NCI-H510A treated with DMSO at 0.1 percent for 48 hours (cell line): ENCODE results near the gene LRRN2.
"Not testable (repeated sequence)": the region's sequence is repeated elsewhere in the genome, so short reads cannot be mapped to it uniquely, and the experiment has no call there.

Experiments
- DNase-seq: peaks from one replicate; lab custom pipeline; 2025; lab: John Stamatoyannopoulos, UW

The LRRN2 gene

DNA sequence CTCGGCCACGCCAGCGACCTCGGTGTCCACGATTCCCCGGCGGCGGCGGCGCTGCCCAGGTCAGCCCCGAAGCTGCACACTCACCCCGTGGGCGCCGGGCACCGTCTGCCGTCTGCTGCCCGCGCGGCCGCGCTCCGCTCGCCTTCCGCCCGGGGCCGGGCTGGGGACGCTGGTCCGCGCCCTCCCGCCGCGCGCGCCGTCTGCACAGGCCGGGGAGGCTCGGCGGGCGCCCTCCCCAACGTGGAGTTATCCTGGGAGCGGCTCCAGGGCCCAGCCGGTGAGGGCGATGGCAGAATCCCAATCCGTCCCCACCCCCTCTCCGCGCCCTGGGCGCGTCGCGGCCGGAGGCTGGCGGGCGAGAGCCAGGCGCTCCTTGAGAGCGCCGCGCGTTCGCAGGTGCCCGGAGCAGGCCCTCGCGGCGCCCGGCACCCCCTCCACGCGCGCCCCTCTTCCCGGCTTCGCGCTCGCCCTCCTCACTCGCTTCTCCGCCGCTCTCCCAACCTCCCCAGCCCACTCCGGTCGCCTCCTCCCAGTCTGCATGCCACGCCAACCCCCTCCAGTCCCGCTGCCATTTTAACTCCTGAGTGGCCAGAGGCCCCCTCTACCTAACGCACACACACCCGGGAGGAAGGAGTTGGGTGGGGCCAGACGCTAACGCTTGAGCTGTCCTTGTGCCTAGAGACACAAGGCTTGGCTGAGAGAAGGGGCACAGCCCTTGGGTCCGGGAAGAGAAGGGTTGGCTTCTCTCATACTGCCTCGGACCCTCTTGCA, at the start of gene LRRN2:
TSS of gene LRRN2 (minus strand) at position 503 of the 771 bp plus-strand sequence. CDS start 65,746 bp downstream, outside the sequence.
- no peak for DNase-seq

DNA sequence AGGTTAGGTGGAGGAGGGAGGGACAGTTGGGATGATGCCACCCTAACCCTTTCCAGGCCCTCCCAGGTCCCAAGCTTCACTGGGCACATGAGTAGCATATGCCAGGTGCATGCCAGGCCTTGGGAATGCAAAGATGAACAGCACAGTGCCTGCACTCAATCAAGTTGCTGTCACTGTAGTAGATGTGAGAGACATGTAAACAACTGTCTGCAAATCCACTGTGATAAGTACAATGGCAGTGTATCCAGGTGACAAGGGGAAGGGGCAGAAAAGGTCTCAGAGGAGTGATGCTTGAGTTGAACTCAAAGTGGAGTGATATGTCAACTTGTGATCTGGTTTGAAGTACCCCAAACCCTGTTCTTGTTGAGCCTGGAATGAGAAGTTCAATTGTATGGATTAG, 49.5 kb upstream of the LRRN2 start:
- peak; percentile 91 for DNase-seq

DNA sequence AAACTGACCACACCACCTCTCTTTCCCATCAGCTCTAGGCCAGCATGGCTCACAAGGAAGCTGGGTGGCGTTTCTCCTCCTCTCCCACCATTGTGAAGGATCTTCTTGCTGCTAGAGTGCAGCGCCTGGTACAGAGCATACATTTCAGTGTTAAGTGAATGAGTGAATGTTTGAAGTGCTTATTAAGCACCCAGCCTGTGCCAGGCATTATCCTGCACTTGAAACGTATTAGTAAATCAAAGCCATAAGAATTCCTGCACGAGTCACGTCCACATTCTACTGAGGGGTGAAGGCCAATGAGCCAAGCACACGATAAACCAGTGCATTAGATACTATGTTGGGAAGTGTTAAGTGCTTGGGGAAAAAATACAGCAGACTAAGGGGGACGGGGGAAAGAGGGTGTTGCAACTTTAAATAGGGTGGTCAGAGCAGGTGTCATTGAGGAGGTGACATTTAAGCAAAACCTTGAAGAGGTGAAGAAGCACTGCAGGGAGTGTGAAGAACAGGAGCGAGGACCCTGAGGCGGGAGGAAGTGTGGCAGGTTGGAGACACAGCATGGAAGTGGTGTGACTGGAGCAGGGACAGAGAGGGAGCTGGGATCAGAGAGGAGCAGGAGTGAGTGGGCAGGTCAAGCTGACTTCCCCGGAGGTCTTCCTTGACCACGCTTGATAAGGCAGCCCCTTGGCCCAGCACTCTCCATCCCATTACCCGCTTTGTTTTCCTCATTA, 48.5 kb upstream of the LRRN2 start:
- peak; percentile 8 for DNase-seq

DNA sequence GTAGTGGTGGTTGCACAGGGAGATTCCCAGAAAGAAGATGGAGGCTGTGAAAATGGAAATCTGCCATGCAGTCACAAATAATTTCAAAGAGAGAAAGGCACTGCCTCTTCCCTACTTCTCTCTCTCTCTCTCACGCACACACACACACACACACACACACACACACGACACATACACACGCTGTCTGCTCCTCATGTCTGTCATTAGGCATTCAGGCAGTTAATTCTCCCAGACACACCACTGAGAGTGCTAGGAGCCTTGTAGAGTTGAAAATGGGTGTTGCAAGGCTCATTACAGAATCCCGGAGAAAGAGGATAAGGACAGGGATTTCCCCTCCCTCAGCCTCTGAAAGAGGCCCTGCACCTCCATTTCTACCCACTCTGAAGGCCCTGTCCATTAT, 47.8 kb upstream of the LRRN2 start:
- no peak for DNase-seq

DNA sequence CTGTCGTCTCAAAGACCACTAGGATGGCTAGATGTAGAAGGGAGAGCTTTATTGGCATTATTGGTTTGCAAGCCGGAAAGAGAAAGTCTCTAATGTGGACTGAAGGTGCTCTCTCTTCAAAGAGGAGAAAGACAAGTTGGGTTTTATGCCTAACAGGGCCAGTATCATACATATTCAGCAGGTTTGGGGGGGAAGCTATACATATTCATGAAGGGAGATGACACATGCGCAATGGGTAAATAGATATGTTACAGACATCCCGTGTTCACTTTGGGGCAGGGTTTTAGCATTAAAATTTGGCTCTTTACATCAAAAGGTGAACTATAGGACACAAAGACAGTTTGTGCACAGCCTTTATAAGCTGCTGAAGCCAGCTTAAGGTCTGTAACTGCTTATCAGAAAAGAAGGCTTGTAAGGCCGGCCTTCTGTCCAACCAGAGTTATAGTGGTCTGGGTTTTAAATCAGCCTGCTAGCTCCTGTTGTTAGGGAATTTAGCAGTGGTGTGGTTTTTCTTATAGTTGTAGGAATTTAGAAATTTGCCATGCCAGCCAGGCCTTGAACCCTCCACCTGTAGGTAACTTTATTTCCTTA, 46.5 kb upstream of the LRRN2 start:
- DNase-seq, result no peak

DNA sequence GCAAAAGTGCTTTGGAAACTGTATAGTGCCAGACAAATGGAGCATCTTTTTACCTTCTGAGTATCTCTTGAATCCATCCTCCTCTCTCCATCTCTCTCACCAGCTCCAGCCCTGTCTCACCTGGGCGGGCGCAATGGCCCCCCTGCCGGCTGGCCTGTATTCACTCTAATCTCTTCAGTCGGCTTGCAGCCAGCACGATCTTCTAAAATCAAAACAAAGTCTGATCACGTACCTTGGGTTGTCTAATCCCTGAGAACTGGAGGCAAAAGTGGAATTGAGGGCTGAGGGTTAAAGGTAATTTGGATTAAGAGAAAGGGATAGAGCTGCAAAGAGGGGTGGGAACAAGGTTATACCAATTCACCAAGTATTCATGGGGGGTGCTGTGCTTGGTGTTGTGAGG, 46.0 kb upstream of the LRRN2 start:
- no peak for DNase-seq

DNA sequence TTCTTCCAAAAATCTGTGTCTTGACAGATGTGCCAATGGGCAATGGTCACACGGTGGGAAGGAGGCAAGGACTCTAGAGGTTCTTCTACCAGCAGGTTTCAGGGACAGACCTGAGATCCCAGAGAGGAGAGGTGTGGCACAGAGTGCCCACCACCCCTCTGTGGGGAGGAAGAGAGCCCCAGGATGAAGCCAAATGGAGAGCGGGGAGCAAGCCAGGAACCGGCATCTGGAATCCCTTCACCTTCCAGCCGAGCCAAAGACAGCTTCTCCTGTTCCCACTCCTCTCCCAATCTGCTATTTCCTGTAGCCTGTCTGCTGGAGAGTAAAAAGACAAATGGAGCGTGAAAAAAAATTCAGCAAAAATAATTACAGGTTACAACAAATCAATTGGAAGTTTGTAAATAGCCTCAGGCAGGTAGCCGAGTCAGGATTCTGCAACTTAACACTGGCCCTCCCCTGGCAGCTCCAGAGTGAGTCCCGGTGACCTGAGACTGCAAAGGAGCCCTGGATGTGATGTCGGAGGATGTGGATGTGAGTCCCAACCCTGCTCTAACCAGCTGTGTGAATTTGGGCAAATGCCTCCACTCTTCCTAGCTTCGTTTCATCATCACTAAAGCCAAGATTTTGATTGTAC, 45.4 kb upstream of the LRRN2 start:
- peak; percentile 21 for DNase-seq

DNA sequence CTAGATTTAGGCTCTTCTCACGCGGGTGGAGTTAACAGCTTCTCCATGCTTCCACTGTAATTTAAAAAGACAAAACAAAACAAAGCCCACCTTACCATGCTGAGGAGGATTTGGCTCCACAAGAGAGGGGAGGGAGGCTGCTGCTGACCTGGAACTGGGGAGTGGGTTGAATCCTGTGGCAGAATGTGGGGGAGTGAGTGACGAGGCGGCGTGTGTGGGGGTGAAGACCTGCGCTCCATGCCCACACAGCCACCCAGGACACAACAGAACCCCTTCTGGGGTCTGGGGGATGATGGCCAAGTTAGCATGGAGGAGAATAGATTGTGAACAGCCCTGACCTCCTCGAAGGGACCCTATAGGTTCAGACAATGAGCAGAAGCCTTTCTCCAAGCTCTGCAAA, 44.0 kb upstream of the LRRN2 start:
- no peak for DNase-seq

DNA sequence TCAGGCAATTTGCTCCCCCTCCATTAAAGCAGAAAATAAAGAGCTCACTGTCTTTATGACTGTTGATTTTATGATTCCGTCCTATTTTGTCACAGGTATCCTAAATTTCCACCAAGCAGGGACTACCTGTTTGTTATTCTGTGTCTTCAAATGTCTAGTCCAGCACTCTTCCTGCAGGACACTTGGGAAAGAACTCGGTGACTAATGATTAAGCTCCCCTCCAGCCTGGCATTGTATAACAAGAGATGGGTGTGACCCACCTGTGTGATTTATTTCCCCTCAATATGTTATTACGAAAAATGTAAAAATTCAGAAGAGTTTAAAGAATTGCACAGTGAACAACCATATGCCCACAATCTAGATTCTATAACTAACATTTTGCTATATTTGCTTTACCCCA, 42.9 kb upstream of the LRRN2 start:
- DNase-seq, result no peak

DNA sequence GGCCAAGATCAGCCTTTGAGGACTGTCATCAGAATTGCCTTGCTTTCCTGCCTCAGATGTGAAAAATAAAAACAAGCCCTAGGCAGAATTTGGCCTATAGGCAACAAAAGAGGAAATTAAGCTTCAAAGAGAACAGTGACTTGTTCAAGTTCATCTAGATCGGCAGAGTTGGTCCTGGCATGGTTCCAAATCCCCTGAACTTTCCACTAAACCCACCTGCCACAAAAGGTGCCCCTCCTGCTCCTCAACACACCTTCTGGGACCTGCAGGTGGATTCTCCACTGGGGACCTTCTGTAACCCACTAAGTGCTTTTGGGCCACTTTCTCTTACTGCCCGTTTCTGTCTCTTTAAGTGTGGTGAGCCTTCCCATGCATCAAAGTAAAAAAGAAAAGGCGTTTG, 42.5 kb upstream of the LRRN2 start:
- DNase-seq, result no peak

DNA sequence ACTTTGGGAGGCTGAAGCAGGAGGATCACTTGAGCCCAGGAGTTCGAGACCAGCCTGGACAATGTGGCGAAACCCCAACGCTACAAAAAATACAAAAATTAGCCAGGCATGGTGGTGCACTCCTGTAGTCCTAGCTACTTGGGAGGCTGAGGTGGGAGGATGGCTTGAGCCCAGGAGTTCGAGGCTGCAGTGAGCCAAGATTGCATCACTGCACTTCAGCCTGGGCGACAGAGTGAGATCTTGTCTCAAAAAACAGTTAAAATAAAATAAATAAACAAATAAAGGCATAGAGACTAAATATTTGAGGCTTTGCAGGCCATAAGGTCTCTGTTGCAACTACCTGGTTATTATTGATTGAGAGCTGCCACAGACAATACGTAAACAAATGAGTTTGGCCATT, 41.9 kb upstream of the LRRN2 start:
- DNase-seq, result not testable (repeated sequence)

DNA sequence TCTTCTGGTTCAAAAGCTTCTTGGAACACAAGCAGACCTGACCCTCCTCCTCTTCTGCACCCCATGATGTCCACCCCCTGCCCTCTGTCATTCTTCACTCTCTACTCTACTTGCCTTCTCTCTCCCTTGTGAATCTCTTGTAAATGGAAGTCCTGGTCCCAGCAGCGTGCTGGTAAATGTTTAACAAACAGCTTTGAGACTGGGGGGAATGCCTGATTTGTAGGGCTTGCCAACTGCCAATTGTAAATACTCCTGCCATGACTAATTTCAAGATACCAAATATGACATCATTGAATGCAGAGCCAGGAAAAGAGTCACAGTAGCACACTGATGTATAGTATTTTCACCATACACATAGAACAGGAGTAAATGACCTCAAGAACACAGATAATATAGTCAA, 40.9 kb upstream of the LRRN2 start:
- DNase-seq, result no peak

DNA sequence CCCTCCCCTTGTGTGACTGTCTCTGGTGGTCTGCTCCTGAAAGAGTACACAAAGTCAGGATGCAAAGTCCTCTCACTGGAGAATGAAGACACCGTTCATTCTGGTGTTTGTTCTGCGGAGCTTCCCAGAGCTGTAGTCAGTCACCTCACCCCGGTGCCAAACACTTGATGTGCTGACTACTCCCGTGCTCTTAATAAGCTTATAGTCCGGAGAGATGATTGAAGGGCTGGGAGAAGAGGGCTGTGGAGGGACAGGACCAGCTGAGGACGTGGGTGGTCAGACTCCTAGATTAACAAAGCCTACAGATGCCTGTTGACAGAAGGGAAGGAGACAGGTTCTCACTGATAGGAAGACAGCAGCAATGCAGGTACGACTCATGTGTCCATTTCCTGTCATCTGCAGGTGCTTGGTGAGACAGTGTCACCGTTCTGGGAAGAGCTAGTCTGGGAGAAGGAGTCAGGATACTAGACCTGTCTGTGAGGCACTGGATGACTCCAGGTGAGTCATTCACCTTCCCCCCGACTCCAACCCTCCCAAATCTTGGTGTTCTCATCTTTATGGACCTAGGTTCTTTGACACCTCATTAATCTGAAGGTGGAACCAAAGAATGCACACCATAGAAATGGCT, 40.4 kb upstream of the LRRN2 start:
- peak; percentile 85 for DNase-seq

DNA sequence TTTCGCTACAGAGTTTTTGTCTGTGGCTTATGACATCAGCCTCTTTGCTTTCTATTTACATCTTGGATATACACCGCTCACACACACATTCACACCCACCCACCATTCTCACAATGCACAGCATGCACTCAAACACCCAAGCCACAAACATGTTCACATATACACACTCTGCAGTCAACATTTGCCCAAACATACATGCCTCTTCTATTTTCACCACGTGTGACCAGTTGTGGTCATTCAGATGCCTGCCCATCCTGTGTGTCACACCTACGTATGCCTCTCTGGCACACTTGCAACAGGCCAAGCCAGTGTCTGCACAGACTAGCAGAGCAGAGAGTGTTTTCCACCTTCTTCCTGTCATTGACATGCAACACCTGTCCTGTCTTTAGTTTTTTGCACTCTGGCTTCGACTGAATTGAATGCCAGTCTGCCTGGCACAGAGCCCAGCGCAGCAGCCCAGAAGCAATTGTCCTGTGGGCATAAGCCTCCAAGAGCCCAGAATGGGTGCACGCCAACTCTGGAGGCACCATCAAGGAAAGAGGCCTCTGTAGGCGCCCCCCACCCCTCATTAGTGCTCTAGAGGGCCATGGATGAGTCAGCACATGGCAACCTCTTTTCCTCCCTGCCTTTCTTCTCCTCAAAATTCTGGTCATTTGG, 37.7 kb upstream of the LRRN2 start:
- peak; percentile 66 for DNase-seq

DNA sequence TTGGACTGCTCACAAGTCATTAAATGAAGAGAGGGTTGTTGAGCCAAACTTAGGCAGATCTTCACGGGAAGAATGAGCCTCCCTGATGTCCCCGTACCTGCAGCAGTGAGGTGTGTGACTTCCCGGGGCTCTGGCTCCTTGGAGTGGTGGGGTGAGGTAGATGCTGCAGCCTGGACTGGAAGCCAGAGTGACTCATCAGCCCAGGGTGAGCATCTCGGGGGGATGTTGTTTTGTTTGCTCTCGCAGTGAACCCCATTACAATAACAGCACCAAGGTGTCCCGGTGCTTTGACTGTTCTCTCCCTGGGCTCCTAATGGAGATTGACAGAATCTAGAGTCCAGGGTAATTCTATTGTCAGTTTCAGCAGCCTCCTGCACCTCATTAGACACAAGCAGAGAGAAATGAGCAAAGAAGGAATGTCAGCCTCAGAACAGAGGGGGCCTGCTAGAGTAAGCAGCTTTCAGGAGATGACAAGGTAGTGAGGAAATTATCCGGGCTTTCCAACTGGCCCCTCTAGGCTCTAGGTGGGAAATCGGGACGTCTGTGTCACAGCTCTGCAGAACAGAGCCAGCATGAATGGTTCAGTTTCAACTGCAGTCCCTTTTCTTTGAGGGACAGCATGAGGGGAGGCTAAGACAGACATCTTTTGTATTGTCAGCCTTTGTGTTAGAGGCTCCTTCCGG, 36.0 kb upstream of the LRRN2 start:
- no peak for DNase-seq

DNA sequence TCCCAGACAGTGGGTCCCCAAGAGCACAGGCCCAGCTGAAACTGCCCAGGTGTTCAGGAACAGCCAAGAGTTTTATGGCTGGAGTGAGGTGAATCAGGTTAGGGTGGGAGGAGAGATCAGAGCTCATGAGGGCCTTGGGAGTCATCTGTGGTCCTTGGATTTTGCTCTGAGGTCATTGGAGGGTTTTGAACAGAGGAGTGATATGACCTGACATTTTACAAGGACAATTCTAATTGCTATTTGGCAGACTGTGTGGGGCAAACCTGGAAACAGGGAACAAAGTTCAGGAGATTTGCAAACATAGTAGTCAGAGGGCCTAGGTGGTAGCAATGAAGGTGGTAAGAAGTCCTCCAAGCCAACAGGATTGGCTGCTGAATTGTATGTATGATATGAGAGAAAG, 31.1 kb upstream of the LRRN2 start:
- no peak for DNase-seq

DNA sequence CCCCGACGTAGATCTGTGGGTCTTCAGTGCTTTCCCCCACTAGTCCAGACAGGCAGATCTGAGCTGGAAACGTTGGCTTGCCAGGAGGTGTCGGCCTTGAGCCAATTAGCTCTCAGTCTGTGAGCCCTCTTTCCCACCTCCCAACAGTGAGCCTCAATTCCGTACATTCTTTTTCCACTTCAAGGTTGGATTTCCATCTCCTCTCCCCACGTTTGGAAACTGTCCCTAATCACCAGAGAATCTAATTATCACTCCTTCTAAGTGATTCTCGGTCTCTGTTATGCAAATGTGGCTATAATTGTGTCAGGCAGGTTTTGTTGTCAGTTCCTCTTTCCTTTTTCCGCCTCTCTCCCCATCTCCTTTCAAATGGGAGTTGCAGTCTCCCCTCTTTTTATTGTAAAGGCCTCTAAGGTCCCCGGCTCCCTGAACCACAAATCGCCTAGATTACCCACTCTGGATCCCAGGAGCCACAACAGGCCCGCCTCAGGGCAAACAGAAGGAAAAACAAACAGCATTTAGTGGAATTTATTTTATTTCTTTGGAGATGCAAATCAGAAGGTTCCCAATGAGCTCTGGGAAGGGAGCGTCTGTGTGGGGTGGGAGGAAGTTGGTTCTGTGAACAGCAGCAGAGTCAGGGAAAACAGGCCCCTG, 29.4 kb upstream of the LRRN2 start:
- no peak for DNase-seq

DNA sequence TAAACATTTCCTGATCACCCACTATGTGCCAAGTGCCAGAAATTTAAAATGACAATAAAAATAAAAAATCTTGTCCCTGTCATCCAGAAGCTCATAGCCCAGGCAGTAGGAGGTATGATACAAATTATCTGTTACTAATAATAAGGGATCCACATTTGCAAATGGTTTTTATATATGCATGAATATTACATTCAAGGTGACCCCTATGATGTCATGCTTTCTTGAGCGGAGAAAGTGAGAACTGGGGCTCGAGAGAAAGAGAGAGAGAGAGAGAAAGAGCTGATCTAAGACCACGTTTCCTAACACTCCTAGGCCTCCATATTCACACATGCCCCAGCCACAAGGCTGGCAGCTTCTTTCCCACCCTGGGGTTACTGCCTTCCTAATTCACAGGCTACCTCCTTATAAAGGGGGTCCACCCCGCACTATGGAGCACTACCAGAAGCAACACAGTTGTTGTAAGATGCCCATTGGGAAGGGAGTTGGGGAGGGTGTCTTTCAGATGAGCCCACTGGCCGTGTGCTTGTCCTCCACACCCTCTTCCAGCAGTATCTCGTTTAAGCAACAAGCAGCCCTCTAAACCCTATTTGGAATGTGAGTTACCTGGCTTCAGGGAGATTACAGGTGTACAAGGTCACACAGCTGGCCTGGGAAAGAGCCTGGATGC, 28.8 kb upstream of the LRRN2 start:
- DNase-seq, result no peak

DNA sequence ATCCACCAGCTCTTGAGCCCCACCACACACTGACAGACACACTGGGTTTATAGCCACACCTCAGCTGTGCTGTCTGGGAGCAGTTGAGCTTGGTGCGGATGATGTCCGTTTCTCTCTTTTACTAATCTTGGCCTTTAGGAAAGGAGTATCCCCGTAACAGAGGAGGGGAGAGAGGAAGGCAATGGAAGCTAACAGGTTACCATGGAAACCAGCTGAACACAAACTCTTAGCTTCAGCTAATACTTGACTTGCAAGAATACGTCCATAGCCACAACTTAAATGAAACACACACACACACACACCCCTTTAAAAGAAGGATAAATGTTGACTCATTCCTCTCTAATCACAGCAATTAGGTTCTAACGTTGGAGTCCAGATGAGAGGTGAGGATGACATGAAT, 28.0 kb upstream of the LRRN2 start:
- no peak for DNase-seq
